ENCODE data around the gene AKT3. TPM values are rescaled to one million over a fixed set of nuclear protein-coding genes. Genes with fewer than 3 reads are reported as not detected.

AKT3 gene
- total RNA-seq, 4 donors from 2014 or later, result 2.0 to 32.2 (median 9.3) TPM

- no peaks in the 10 kb centered on the region for H3K9me3 ChIP-seq
- no peaks in the 10 kb centered on the region for H3K36me3 ChIP-seq
- H3K4me3 ChIP-seq, result no peak overlapping the region
- no peak for DNase-seq
- H3K27me3 ChIP-seq, result peaks cover 0 to 21% (median 0%) of the 10 kb centered on the region in 4 donors
- no peak overlapping the region for H3K27ac ChIP-seq
- intact Hi-C loops (cut with DNase I), result no loop called here
- TF ChIP-seq, protein P1, sequence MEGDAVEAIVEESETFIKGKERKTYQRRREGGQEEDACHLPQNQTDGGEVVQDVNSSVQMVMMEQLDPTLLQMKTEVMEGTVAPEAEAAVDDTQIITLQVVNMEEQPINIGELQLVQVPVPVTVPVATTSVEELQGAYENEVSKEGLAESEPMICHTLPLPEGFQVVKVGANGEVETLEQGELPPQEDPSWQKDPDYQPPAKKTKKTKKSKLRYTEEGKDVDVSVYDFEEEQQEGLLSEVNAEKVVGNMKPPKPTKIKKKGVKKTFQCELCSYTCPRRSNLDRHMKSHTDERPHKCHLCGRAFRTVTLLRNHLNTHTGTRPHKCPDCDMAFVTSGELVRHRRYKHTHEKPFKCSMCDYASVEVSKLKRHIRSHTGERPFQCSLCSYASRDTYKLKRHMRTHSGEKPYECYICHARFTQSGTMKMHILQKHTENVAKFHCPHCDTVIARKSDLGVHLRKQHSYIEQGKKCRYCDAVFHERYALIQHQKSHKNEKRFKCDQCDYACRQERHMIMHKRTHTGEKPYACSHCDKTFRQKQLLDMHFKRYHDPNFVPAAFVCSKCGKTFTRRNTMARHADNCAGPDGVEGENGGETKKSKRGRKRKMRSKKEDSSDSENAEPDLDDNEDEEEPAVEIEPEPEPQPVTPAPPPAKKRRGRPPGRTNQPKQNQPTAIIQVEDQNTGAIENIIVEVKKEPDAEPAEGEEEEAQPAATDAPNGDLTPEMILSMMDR (IDR thresholded peaks at IDR 0.05), result no peak
- TF ChIP-seq POLR2A (IDR thresholded peaks at IDR 0.05), result no peak
- peaks cover 0 to 46% (median 2%) of the 10 kb centered on the region in 3 donors for H3K4me1 ChIP-seq
- 92 to 95% methylated on average over 2 of the region's 2 CpGs for WGBS, 2 donors
These were observed 4.2 kb downstream of the AKT3 start for GRCh38 chr1:243845888-243846287.

DNA sequence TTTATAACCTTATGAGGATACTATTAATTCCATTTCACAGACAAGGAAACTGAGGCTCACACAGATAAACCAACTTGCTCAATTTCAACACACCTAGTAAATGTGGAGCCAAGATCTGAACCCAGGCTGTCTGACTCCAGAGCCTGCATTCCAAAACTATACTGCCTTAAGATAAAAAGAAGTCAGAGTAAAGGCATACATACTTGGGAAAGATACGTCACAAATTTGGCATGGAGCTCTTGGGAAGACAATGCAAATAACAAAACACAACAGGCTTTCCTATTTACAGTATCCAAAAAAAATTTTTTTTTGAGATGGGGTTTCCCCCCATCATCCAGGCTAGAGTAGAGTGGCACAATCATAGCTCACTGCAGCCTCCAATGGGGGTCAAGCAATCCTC is 5.9 kb downstream of the AKT3 start:
- no peak overlapping the region for H3K4me3 ChIP-seq
- TF ChIP-seq, protein P1 (IDR thresholded peaks at IDR 0.05), result no peak
- no peak for TF ChIP-seq POLR2A (IDR thresholded peaks at IDR 0.05)
- 58 to 82% methylated on average over 1 of the region's 1 CpG for WGBS, 2 donors
- H3K9me3 ChIP-seq, result no peaks in the 10 kb centered on the region
- H3K4me1 ChIP-seq, result peaks cover 0 to 33% (median 2%) of the 10 kb centered on the region in 3 donors
- DNase-seq, result no peak
- H3K36me3 ChIP-seq, result no peaks in the 10 kb centered on the region
- H3K27me3 ChIP-seq, result peaks cover 0 to 4% (median 0%) of the 10 kb centered on the region in 4 donors
- H3K27ac ChIP-seq, result no peak overlapping the region
- intact Hi-C loops (cut with DNase I), result no loop called here

- H3K4me3 ChIP-seq, result peak overlapping the region in 1 of 4 donors; percentile 8
- WGBS, 2 donors, result 56 to 57% methylated on average over 4 of the region's 4 CpGs
- TF ChIP-seq POLR2A (IDR thresholded peaks at IDR 0.05), result no peak
- TF ChIP-seq, protein P1 (IDR thresholded peaks at IDR 0.05), result no peak
- peaks cover 0 to 21% (median 2%) of the 10 kb centered on the region in 3 donors for H3K4me1 ChIP-seq
- intact Hi-C loops (cut with DNase I), result no loop called here
- no peaks in the 10 kb centered on the region for H3K27me3 ChIP-seq
- peak overlapping the region in 2 of 4 donors; percentile 49 to 61 for H3K27ac ChIP-seq
- H3K9me3 ChIP-seq, result no peaks in the 10 kb centered on the region
- no peak for DNase-seq
- no peaks in the 10 kb centered on the region for H3K36me3 ChIP-seq
These were observed 7.0 kb downstream of the AKT3 start for GRCh38 chr1:243842978-243843511.

GRCh38 chr1:243842161-243842560 is 7.9 kb downstream of the AKT3 start:
- Histone ChIP-seq H3K27me3 (no peaks in the 10 kb centered on the region), H3K4me1 (peaks cover 0 to 17% (median 2%) of the 10 kb centered on the region in 3 donors), H3K9me3 (no peaks in the 10 kb centered on the region), H3K4me3 (no peak overlapping the region), H3K36me3 (no peaks in the 10 kb centered on the region), H3K27ac (peak overlapping the region in 1 of 4 donors; percentile 49)
- intact Hi-C loops (cut with DNase I), result no loop called here
- no peak for DNase-seq
- TF ChIP-seq, protein P1 (IDR thresholded peaks at IDR 0.05), result no peak
- no peak for TF ChIP-seq POLR2A (IDR thresholded peaks at IDR 0.05)
- 74 to 79% methylated on average over 5 of the region's 5 CpGs for WGBS, 2 donors

DNA sequence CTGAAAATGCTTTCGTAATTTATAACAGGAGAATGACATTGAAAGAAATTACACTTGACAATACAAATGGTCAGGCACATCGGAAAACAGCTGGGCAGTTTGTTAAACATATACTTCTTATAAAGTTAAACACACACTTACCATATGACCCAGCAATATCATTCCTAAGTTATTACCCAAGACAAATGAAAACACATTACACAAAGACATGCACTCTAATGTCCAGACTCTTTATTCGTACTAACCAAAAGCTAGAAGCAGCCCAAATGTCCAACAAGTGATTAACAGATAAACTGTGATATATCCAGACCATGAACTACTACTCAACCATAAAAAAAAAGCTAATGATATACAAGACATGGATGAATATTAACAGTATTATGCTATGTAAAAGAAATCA is 8.5 kb downstream of the AKT3 start:
- intact Hi-C loops (cut with DNase I), result no loop called here
- Histone ChIP-seq H3K36me3 (peaks cover 0 to 3% (median 0%) of the 10 kb centered on the region in 3 donors), H3K27me3 (no peaks in the 10 kb centered on the region), H3K27ac (no peak overlapping the region), H3K4me3 (no peak overlapping the region), H3K9me3 (no peaks in the 10 kb centered on the region), H3K4me1 (peaks cover 0 to 17% (median 2%) of the 10 kb centered on the region in 3 donors)
- TF ChIP-seq POLR2A (IDR thresholded peaks at IDR 0.05), result no peak
- TF ChIP-seq, protein P1 (IDR thresholded peaks at IDR 0.05), result no peak
- no peak for DNase-seq
- 80 to 84% methylated on average over 3 of the region's 3 CpGs for WGBS, 2 donors

Measured in esophagus squamous epithelium (tissue), 5 donors.